ENCODE results near the gene STK40. TPM values are rescaled to one million over a fixed set of nuclear protein-coding genes. Genes with fewer than 3 reads are reported as not detected.

STK40 gene
- total and polyA plus RNA-seq, 9 of the 15 experiments (the other 6 are each of a cell fraction or from before 2014, with no cell fraction given): 0.69 to 94.3 (median 39.1) TPM

DNA sequence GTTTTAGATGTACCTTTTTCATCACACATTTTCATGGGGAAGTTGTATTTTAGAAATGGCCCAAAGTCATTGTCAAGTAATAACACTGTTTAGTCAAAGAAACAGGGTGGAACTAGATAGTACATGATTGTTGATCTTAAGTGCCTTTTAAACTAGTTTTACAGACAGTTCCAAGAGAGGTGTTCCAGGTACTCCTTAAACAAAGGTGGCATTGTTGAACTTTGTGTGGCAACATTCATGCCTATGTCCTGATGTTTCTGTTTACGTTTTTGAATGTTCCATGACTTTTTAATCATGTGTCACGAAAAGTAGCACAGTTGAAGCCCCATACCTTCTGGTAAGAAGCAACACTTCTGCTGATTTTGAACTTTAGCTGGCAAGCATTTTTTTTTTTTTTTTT is 88.7 kb downstream of the STK40 start:
- Histone ChIP-seq H3K36me3 (ENCODE audit: control insufficient read depth, insufficient read depth, low read length) (peaks cover 94% of the 10 kb centered on the region), H3K9ac (ENCODE audit: insufficient read depth in 1 of 2, low read depth in 2 of 2, low read length in 2 of 2) (no peak overlapping the region), H3K9me1 (ENCODE audit: control insufficient read depth, insufficient read depth, low read length) (no peaks in the 10 kb centered on the region), H2AFZ (ENCODE audit: low read depth, low read length) (no peak overlapping the region), H3K27ac (ENCODE audit: extremely low read depth, low read depth, low read length) (no peak overlapping the region), H3K4me1 (replicated peaks in 1 of 2; ENCODE audit: control insufficient read depth in 2 of 2, insufficient read depth in 2 of 2, low read length in 2 of 2) (no peaks in the 10 kb centered on the region), H3K27me3 (ENCODE audit: control insufficient read depth in 2 of 2, insufficient read depth in 2 of 2, low read length in 2 of 2) (no peaks in the 10 kb centered on the region), H3K79me2 (ENCODE audit: control insufficient read depth, insufficient read depth, low read length) (no peaks in the 10 kb centered on the region), H3K4me2 (ENCODE audit: insufficient read depth, low read length) (no peak overlapping the region), H3K4me3 (no peak overlapping the region), H4K20me1 (replicated peaks; ENCODE audit: control insufficient read depth, insufficient read depth, low read length) (0 out of 2 replicates have a peak, but pooled peaks cover 4% of the 10 kb centered on the region), H3K9me3 (replicated peaks; ENCODE audit: control insufficient read depth, insufficient read depth, low read depth, low read length) (no peaks in the 10 kb centered on the region)
- 83% methylated on average over 2 of the region's 2 CpGs for WGBS (ENCODE audit: insufficient coverage, low coverage, missing lambda C conversion rate)
- ATAC-seq (no peak), FAIRE-seq (no peak), DNase-seq (ENCODE audit: extremely low read depth in 1 of 4, low spot score in 3 of 4) (no peak)
- TF ChIP-seq PHB (CRISPR knock-in tag; IDR thresholded peaks at IDR 0.05): no peak
- no peak for TF ChIP-seq RFX7 (CRISPR knock-in tag; IDR thresholded peaks at IDR 0.05)
- TF ChIP-seq ZNF197 (CRISPR knock-in tag; IDR thresholded peaks at IDR 0.05; ENCODE audit: low read depth): no peak
- TF ChIP-seq, protein P1, sequence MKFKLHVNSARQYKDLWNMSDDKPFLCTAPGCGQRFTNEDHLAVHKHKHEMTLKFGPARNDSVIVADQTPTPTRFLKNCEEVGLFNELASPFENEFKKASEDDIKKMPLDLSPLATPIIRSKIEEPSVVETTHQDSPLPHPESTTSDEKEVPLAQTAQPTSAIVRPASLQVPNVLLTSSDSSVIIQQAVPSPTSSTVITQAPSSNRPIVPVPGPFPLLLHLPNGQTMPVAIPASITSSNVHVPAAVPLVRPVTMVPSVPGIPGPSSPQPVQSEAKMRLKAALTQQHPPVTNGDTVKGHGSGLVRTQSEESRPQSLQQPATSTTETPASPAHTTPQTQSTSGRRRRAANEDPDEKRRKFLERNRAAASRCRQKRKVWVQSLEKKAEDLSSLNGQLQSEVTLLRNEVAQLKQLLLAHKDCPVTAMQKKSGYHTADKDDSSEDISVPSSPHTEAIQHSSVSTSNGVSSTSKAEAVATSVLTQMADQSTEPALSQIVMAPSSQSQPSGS (CRISPR knock-in tag; IDR thresholded peaks at IDR 0.05): no peak
- TF ChIP-seq, protein P2, sequence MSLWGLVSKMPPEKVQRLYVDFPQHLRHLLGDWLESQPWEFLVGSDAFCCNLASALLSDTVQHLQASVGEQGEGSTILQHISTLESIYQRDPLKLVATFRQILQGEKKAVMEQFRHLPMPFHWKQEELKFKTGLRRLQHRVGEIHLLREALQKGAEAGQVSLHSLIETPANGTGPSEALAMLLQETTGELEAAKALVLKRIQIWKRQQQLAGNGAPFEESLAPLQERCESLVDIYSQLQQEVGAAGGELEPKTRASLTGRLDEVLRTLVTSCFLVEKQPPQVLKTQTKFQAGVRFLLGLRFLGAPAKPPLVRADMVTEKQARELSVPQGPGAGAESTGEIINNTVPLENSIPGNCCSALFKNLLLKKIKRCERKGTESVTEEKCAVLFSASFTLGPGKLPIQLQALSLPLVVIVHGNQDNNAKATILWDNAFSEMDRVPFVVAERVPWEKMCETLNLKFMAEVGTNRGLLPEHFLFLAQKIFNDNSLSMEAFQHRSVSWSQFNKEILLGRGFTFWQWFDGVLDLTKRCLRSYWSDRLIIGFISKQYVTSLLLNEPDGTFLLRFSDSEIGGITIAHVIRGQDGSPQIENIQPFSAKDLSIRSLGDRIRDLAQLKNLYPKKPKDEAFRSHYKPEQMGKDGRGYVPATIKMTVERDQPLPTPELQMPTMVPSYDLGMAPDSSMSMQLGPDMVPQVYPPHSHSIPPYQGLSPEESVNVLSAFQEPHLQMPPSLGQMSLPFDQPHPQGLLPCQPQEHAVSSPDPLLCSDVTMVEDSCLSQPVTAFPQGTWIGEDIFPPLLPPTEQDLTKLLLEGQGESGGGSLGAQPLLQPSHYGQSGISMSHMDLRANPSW (CRISPR knock-in tag; IDR thresholded peaks at IDR 0.05): no peak
- TF ChIP-seq ASH1L (IDR thresholded peaks at IDR 0.05; ENCODE audit: borderline replicate concordance, low read depth, partially characterized antibody): no peak
- no peak for TF ChIP-seq GABPA (tag; conservative IDR thresholded peaks at IDR 0.05; ENCODE audit: low read depth)
- TF ChIP-seq, protein P3, sequence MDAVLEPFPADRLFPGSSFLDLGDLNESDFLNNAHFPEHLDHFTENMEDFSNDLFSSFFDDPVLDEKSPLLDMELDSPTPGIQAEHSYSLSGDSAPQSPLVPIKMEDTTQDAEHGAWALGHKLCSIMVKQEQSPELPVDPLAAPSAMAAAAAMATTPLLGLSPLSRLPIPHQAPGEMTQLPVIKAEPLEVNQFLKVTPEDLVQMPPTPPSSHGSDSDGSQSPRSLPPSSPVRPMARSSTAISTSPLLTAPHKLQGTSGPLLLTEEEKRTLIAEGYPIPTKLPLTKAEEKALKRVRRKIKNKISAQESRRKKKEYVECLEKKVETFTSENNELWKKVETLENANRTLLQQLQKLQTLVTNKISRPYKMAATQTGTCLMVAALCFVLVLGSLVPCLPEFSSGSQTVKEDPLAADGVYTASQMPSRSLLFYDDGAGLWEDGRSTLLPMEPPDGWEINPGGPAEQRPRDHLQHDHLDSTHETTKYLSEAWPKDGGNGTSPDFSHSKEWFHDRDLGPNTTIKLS (IDR thresholded peaks at IDR 0.05; ENCODE audit: borderline replicate concordance, low read depth): no peak
- TF ChIP-seq FOXA3 (CRISPR knock-in tag; conservative IDR thresholded peaks at IDR 0.05 in 1 of 2, IDR thresholded peaks at IDR 0.05 in 1 of 2): no peak
- no peak for TF ChIP-seq SMARCA5 (IDR thresholded peaks at IDR 0.05)
- no peak for TF ChIP-seq ZKSCAN3 (CRISPR knock-in tag; IDR thresholded peaks at IDR 0.05)
- TF ChIP-seq E2F3 (CRISPR knock-in tag; IDR thresholded peaks at IDR 0.05): no peak
- in situ Hi-C loops (cut with MboI) (no loop called here), intact Hi-C loops (cut with micrococcal nuclease) (no loop called here)
- BruUV-seq (replicated peaks): no TSS peak
- CTCF ChIA-PET (ENCODE audit: low intra/inter-chr PET ratio): interaction anchor here (0.5 kb wide), 1 partner anchor 102 kb away, joined by 5 read pairs; no protein-coding TSS in a partner anchor
- POLR2A ChIA-PET: interaction anchor here (0.7 kb wide), 1 partner anchor 9 kb away, joined by 3 read pairs; the partner anchor contains the start of gene SH3D21
